Left hindlimb (tissue), 1 donor: ENCODE results near the gene MLKL.
A peak's percentile ranks its signal among the peaks of the same experiment; 100 is the strongest.
"Not testable (repeated sequence)": the region's sequence is repeated elsewhere in the genome, so short reads cannot be mapped to it uniquely, and the experiment has no call there.

Source experiments
- DNase-seq: peaks from one replicate; pipeline ENCODE4 v3.0.0-alpha.2; 2018

The MLKL gene

DNA sequence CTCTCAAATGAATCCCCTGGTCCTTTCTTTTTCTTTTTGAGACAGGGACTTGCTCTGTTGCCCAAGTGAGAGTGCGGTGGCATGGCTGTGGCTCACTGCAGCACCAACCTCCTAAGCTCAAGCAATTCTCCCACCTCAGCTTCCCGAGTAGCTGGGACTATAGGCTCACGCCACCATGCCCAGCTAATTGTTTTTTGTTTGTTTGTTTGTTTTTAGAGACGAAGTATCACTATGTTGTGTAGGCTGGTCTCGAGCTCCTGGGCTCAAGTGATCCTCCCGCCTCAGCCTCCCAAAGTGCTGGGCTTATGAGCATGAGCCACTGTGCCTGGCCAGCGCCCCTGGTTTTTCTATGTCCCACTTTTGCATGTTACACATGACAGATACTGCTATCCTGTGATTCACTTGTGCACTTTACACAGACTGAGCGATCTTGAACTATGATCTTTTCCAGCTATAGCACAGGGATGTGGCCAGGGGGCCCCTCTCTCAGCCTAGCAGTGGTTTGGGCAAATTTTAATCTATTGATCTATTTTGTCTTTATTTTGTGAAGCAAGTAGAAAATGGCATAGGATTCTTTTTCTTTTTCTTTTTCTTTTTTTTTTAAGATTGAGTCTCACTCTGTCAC is 31.3 kb upstream of the MLKL start:
- no peak for DNase-seq

DNA sequence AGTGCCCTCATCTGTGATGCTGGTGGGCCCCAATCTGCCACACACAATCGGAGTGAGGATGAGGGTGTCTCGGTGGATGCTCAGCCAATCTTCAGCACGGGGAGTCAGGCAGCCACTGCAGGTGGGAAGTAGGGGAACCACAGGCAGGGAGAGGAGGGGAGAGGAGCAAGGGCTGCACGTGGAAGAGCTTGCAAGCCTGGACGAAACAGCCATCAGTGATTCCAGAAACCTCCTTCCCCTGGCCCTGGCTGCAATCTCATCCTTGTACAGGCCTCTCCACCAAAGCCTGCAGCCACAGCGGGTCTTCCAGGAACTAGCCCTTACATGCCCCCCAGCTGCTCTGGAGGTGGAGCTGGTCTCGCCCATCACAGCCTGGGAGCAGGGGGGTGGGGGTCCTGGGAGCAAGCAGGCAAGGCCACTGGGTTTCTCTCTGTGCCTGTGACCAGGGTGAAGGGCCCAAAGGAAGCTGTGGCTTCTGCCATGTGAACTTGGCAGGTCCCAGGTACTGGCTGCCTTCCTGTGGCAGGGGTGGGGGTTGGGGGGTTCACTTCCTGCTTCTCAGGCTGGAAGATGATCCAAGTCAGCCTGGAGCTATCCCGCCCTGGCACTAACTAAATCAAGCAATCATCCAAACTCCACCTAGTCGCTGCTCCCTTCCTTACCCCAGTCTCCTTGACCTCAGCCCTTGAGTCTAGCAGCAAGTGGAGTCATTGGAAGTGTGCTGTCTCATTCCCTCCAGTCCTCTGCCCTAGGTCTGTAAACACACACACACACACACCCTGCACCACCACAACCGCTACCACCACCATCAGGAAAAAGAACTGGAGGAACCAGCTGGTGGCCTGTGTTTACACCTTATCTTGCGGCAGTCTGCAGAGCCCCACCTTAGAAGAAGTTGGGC is 29.4 kb upstream of the MLKL start:
- DNase-seq = no peak

DNA sequence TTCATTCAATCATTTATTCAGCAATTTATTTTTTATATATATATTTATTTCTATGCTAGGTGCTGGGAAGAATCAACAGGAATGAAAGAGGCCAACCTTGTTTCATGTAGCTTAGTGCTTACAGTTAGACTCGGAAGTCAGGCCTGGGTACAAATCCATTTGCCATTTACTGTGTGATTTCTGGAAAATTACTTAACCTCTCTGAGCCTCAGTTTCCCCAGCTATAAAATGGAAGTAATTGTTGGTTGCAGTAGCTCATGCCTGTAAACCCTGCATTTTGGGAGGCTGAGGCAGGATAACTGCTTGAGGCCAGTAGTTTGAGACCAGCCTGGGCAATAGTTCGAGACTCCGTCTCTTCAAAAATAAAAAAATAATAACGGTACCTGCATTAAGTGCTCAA is 27.2 kb upstream of the MLKL start:
- DNase-seq = no peak

DNA sequence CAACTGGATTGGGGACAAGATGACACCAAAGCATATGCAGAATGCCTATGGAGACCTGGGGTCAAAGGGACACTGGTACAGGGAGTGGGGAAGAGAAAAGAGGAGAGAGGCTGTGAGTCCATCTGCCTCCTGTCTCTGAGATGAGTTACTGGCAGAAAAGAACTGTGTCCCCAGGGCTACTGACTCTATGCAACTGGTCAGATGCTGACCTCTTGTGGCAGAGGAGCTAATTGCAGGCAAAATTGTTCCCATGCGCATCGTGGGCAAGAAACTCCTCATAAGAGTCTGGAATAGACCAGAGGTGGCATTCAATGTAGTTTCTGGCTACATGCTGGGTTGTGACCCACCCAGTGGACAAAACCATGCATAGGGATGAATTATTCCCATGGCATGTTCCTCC is 26.1 kb upstream of the MLKL start:
- DNase-seq = no peak

DNA sequence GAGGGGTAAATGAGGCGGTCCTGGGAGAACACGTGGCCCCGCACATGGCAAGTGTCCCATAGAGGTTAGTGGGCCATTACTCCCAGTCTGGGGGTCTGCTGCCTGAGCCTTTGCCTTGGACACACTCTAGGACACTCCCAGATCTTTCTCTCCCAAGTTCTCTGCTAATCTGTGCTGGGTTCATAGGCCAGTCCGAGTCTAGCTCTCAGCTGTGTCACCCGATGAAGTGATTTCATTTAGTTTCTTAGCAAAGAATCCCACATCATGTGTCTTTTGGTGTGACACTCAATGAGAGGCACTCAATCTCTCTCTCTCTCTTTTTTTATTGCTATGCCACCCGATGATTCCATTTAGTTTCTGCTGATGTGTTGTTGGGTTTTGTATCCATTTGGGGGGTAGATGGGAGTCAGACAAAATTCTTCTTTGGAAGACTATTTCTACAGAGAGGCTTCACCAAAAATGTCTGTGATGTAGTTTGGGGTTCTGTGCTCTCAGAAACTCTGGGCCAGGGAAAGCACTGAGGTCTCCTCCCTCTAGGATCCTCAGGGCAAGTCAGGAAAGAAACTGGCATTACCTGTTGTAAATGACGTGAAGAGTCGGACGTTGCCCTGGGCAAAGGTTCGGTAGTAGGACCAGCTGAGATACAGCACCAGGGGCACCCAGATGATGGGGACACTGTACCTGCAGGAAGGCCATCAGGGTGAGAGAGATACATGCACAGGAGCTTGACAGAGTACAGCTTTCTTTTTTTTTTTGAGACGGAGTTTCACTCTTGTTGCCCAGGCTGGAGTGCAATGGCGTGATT is 25.2 kb upstream of the MLKL start:
- no peak for DNase-seq

DNA sequence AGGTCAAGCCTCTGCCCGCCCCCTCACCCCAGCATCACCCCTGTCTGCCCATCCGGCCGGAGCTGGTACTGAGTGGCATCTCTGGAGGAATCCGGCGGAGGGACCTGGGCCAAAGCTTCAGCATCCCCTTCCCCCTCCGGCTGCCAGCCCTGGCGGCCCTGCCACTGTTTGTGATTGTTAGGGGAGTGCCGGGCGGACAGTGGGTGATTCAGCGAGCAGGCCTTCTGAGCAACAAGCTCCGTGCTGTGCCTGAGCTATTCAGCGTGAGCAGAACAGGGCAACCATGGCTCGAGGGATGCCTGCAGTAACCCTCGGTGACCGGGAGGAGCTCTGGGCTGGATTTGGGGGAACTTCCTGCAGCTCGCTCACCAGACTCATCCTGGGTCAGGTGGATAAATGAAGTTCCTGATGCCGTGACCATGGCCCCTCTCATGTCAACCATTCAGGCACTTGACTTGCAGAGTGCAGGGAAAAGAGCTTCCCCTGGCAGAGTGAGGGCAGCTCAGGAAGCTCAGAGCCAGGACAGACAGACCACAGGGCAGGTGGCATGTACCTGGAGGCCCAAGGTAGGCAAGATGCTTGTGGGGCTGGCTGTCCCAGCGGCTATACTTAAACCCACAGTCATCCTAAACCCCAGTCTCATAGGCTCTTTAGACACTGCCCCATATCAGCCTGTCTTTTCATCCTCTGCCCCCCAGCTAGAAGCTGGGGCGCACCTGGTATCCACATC is 24.3 kb upstream of the MLKL start:
- no peak for DNase-seq

DNA sequence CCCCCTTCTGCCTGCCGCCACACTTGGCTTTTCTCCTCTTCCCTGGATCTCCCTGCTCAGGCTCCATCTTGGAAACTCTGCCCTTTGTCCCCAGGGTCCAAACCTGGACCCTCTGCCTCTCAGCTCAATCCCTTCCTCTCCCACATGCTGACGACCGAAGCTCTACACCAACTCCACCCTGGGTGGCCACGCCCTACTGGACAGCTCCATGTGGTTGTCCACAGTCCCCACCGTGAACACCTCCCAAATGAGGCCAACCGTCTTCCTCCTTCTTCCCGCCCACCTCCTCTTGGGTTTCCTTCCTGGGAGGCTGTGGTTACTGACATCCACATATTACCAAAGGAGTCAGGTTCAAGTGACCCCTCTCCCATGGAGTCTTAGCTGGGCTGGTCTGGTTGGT is 22.6 kb upstream of the MLKL start:
- DNase-seq = no peak

DNA sequence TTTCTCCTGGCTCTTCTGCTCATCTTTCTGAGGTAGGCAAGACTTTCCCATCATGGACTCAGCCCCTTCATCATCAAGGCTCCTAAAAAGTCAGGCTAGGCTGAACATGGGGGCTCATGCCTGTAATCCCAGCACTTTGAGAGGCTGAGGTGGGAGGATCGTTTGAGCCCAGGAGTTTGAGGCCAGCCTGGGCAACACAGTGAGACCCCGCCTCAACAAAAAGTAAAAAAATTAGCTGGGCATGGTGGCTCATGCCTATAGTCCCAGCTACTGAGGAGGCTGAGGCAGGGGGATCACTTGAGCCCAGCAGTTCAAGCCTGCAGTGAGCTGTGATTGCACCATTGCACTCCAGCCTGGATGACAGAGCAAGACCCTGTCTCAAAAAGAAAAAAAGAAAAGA is 21.5 kb upstream of the MLKL start:
- DNase-seq = not testable (repeated sequence)

DNA sequence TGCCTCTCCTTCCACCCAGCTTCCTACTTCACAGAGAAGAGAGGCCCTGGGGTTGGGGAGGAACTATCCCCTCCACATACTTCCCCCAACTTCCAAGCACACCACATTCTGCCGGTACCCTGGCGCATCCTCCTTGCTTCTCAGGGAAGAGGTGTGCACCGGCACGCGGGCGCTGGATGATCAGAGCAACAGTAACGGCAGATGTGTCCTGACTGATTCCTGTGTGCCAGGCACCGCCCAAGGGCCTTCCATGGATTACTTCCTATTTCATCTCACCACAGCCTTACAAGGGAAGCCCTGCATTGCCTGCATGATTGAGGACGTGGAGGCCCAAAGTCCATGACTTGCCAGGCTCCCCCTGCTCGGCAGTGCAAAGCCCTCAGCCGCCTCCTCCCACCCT is 21.1 kb upstream of the MLKL start:
- DNase-seq = no peak

DNA sequence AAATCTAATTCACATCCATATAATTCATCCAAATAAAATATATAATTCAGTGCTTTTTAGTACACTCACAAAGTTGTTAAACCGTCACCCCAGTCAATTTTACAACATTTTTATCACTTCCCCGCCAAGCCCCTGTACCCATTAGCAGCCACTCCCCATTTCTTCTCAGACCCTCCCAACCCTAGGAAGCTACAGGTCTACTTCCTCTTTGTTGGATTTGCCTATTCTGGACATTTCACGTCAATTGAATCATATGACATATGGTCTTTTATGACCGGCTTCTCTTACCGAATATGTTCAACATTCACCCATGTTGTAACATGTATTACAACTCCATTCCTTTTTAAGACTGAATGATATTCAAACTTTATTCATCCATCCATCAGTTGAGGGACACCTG is 19.9 kb upstream of the MLKL start:
- no peak for DNase-seq

DNA sequence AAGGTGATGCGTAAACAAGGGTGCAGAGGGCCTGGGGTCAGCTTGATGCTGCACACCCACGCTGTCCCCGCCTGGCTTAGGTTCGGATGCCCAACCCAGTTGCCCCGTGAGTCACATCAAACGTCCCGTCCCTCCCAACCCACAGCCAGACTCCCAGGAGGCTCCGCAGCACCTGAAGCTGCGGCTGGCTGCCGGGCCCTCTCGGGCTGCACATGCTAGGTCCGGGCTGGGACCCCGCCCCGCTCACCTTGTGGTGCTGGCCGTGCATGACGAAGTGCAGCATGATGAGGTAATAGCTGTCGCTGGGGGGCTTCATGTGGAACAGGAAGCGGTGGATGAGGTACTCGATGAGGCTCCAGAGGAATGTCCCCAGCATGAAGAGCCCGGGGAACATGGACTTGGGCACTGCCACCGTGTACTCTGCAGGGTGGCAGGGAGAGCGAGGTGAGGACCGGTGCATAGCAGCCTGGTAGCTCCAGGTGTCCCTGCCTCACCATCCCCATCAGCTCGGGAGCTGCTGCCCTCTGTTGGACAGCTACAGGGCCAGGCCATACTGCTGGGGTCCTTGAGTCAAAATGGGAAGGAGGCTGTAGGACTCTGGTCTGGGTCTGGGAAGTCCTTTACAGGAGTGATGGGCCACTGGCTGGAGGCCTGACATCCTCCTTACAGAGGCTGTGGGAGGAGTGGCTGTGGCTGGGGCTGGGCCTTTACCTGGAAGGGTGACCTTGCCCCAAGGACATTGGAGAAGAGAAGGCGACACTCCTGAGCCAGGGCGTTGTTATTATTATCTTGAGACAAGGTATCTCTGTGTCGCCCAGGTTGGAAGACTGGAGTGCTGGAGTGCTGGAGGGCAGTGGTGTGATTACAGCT is 18.3 kb upstream of the MLKL start:
- DNase-seq = no peak

DNA sequence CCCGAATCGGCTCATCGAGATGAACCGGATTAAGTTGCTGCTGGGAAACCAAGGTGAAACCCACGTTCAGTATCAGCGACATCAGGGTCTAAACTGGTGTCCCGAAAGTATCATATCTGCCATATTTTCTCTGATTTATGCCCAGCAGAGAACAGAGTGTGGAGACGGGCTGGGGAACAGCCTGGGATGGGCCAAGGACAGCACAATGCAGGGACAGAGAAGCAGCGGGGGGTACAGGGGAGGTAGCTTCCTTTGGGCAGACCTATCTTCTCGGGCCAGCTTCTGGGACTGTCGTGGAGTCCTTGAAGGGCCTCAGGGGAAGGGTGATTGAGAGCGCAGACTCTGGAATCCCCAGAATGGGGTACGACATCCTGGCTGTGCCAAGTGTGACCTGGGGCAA is 17.5 kb upstream of the MLKL start:
- DNase-seq = no peak

DNA sequence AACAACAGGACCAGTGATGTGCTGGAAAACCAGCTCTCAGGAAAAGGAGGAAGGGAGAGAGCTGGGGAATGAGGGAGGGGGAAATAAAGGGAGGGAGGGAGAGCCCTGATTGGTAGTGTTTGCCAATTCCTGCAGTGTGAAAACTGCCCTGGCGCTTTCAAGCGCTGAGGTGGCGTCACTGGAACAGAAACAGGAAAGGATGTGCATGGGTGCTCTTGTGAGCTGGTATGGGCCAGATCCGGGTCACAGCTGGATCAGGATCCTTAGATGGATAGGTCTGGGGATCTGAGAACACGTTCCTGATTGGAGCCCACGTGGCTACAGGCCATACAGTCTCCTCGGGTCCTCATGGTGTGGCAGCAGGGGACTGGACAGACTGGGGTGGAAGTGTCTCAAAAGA is 16.7 kb upstream of the MLKL start:
- no peak for DNase-seq

DNA sequence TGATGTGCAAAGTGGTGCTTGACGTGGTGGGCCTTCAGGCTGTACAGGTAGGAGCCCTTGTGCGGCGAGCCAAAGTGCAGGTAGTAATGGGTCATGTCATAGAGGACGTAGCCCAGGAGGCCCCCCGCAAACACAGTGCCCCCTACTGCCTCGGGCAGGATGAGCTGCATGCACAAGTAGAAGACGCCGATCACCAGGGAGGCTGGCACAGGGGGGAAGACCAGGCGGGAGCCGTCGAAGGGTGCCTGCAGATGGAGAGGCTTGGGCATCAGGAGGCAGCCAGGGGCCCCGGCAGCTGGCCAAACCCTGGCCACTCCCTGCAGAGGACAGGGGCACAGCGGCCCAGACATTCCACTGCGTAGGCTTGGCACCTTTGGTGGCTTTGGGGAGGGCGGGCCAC is 15.7 kb upstream of the MLKL start:
- DNase-seq = no peak

DNA sequence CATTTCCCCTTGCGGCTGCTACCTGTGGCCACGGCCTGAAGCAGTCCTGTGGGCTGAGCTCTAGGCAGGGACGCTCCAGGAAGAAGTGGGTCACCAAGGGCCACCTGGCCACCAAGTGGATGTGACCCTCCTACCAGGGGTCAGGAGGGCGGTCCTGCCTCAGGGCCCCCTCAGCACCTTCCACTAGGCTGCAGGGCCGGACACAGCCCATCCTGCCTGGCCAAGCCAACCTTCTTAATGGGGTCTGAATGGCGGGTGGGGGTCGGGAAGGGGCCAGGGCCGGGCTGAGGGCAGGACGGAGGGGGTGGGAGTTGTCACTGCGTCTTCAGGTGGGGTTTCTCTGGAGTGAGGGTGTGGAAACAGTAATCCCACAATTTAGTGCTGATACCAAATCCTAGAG is 13.2 kb upstream of the MLKL start:
- DNase-seq = no peak

DNA sequence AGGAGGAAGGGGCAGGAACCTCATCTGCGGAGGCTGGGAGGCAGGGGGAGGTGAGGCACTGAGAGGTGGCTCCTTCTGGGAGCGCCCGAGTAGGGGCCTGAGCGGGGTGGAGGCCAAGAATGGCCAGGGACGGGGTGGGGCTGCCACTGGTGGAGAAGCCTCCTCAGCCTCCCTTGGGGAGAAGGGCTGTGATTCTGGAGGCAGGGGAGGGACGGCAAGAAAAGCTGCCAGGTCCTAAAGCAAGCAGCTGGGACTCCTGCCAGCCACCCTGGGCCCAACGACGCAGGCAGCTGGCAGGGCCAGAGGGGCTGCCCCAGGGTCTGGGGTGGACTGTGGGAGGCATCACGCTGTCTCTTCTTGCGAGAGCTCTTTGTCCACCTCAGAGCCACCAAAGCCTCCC is 12.7 kb upstream of the MLKL start:
- DNase-seq = no peak

DNA sequence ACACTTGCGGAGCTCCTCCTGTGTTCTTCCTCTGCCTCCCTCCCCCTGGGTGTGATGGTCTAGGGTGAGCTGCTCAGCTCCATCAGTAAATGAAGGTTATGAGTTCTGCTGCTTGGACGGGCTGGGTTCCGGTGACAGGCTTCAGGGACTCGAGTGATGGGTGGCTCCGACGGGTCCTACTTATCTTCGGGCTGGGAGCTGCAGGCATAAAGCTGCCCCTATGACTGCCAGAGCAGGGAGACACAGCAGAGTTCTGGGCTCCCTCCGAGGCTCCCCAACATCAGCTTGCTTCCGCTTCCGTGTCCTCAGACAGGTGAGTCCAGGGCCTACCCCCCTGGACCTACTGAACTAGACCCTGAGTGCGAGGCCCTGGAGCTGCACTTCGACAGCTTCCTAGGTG is 11.3 kb upstream of the MLKL start:
- no peak for DNase-seq

DNA sequence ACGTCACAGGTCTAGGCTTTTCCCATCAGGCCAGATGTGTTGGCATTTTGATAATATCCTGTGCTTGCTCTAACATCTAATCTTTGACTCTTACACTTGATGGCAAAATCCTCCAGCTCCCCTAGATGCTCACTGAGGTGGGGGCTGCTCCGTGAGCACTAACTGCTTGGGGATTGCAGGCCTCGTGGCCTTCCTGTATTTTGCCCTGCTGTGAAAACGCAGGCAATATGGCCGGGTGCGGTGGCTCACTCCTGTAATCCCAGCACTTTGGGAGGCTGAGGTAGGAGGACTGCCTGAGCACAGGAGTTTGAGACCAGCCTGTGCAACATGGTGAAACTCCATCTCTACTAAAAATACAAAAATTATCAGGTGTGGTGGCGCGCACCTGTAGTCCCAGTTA is 9.7 kb upstream of the MLKL start:
- DNase-seq = no peak

DNA sequence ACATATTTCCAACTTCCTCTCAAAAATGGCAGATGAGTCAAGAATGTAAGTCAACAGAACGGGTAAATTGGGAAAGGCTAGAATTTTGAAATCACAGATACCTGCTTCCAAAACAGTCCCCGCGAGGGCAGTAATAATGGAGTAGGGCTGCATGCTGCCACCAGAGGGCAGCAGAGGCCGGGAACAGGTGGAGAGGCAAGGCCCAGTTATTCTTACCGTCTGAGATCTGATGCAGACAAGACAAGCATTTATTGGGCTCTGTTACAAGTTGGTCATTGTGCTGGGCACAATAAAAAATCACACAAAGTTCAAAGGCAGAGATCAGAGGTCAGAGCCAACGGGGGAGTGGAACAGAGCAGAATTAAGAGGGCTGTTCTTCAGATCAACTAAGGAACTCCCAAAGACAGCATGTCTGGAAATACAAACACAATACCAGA is 8.8 kb upstream of the MLKL start:
- peak; percentile 71 for DNase-seq

DNA sequence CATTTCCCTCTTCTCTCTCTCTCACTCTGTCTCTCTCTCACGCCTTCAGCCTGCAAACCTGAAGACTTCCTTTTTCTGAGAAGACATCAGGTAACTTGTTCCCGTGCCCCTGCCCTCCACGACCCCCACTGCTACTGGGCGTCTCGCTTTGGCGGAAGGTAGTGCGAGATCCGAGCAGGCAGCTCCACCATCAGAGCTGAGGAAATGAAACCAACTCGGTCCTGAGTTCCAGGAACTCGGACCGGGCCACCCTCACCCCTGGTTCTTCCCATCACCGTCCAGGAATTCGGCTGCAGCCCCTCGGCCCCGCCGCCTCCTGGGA is 585 bp downstream of the MLKL start:
- no peak for DNase-seq

DNA sequence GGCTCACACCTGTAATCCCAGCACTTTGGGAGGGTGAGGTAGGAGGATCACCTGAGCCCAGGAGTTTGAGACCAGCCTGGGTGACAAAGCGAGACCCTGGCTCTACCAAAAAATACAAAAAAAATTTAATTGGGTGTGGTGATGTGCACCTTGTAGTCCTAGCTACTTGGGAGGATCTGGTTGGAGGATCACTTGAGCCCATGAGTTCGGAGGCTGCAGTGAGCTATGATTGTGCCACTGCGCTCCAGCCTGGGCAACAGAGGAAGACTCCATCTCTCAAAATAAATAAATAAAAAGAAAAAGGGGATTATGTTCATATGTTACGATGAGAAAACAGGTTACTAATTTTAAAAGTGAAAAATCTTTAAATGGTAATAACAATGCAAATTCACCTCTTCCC is 996 bp downstream of the MLKL start:
- no peak for DNase-seq

DNA sequence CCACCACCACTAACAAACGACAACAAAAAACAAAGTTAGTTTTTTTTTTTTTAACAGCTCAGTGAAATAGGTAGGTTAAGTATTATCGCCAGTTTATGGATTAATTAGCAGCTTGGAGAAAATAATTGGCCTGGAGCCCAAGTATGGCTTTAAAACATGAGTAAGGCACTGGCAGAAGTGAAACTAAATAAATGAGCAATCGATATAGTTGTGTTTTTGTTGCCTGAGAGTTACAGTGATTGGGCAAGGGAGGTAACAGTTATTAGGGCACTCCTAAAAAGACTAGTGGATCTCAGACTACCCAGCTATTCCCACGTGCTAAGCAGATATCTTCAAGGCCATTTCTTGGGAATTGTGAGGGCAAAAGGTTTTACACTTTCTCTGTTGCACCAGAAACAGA is 2.4 kb downstream of the MLKL start:
- DNase-seq = no peak
